ENCODE measurements around the gene MAPRE2.
A peak's percentile ranks its signal among the peaks of the same experiment; 100 is the strongest.

Gene MAPRE2

DNA sequence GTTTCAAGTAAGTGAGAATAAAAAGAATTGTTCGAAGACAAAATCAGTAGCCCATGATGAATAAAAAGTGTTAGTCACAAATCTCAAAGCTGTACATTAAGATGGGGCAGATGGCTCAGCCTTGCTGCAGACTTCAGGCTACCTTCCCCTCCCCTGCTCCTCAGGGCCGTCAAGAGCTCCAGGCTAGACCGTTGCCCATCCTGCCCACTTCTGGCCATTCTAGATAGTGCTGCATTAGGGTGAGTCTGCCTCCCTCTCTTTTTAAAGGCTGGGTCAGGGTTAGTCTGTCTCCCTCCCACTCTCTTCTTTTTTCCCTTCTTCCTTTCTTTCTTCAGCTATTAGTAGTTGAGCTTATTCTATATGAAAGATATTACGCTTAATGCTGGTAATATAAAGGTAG, 86.0 kb downstream of the MAPRE2 start:
- no peak overlapping the region for H3K4me3 ChIP-seq (ENCODE audit: low read depth, low read length)
- TF ChIP-seq CTCF (conservative IDR thresholded peaks at IDR 0.05; ENCODE audit: low read depth, low read length), result peak; percentile 73
- peak; percentile 61 for DNase-seq (ENCODE audit: low read depth)

- no peak for TF ChIP-seq CTCF (conservative IDR thresholded peaks at IDR 0.05; ENCODE audit: low read depth, low read length)
- no peak for DNase-seq (ENCODE audit: low read depth)
- no peak overlapping the region for H3K4me3 ChIP-seq (ENCODE audit: low read depth, low read length)
Measured at GRCh38 chr18:35128675-35129074, 87.5 kb downstream of the MAPRE2 start.

- H3K4me3 ChIP-seq (ENCODE audit: low read depth, low read length), result no peak overlapping the region
- TF ChIP-seq CTCF (conservative IDR thresholded peaks at IDR 0.05; ENCODE audit: low read depth, low read length), result no peak
- DNase-seq (ENCODE audit: low read depth), result no peak
Measured at GRCh38 chr18:35130236-35130635, 89.0 kb downstream of the MAPRE2 start.

DNA sequence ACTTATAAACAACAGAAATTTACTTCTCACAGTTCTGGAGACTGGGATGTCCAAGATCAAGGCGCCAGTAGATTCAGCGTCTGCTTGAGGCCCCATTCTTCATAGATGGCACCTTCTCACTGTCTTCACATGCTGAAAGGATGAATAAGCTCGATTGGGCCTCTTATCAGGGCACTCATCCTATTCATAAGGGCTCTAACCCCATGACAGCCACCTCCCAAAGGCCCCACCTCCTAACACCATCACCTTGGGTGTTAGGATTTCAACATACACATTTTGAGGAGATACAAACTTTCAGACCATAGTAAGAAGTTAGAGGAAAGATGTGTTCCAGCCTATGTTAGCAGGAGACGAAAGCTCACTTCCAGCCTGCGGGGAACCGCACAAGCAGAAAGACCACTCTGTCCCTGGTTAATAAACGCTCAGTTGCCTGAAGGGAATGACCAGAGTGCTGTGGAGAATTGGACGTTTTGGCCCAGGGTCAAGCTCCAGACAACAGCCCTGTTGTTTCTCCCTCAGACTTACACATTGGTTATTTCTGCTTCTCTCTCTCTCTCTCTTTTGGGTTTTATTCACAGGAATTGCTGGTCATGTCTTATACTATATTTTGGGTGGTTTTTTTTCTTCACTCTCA, 90.3 kb downstream of the MAPRE2 start:
- DNase-seq (ENCODE audit: low read depth), result no peak

DNA sequence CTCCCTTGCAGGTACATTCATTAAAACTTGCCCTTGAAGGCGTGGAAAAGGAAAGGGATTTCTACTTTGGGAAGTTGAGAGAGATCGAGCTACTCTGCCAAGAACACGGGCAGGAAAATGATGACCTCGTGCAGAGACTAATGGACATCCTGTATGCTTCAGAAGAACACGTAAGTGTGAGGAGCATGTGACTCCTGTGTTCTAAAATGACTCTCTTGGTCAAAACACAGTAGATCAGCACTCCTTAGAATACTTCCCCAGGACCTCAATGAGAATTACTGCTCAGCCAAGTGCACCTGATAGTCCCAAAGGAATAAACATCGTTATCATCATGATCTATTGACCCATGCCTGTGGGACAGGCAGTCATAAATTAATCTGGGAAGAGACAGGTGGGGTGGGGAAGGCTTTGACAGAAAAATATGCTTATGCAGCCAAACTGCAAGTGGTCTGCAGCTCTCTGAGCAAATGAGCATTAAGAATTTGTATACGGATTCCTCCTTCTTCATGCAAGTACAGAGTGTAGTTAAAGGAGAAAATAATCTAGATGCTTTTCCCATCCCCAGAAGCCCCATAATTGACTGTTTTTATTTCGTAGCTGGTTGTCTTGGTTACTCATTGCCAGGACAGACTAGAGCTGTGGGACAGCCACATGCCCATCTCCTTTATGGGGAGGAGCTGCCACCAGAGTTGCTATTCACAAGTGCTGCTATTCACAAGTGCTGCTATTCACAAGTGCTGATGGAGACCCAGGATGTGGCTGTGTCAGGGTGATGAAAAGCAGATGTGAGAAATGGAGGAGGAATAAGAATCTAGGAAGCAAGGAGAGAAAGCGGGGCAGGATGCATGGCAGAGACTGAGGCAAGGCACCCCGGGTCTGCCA, 91.0 kb downstream of the MAPRE2 start:
- DNase-seq (ENCODE audit: low read depth), result no peak
- no peak overlapping the region for H3K4me3 ChIP-seq (ENCODE audit: low read depth, low read length)
- no peak for TF ChIP-seq CTCF (conservative IDR thresholded peaks at IDR 0.05; ENCODE audit: low read depth, low read length)

More for the DNA sequence above, 90.3 kb downstream of the MAPRE2 start:
- no peak overlapping the region for H3K4me3 ChIP-seq (ENCODE audit: low read depth, low read length)
- no peak for TF ChIP-seq CTCF (conservative IDR thresholded peaks at IDR 0.05; ENCODE audit: low read depth, low read length)

DNA sequence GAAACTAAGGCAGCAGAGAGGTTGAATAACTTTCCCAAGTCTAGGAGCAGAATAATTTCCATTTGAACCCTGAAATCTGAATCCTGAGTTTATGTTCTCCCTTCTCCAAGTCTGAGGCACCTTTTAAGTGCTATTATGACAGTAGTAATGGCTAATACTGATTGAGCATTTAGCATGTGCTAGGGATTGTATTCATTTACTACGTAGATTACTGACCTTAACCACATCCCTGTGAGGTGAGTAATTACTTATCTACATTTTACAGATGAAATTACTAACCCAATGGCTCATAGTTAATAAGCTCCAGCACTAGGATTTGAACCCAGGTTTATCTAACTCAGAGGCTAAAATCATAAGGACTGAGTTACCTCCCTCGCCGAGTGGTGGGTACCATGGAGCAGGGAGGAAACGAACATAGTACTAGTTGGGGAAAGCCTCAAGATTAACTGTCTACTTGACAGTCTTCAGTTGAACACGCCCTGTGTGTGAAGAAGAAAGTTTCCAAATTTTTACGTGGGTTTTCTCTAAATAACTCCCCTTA, 93.0 kb downstream of the MAPRE2 start:
- TF ChIP-seq CTCF (conservative IDR thresholded peaks at IDR 0.05; ENCODE audit: low read depth, low read length), result no peak
- no peak overlapping the region for H3K4me3 ChIP-seq (ENCODE audit: low read depth, low read length)
- DNase-seq (ENCODE audit: low read depth), result no peak

Data from choroid plexus epithelial cell (primary cell).